Liver (tissue), 9 donors: ENCODE measurements around the gene LGR6. TPM values are rescaled to one million over a fixed set of nuclear protein-coding genes. Genes with fewer than 3 reads are reported as not detected.

Source experiments
- DNase-seq: peaks from one replicate; pipeline ENCODE4 v3.0.0-alpha.2; 2017; ENCODE audit warnings: low spot score
- H3K27ac ChIP-seq, 2 donors: one replicate each; pipeline ENCODE4 v1.7.0; 2013; ENCODE audit warnings: inconsistent platforms in 2 of 2, low read length in 2 of 2, control low read depth in 1 of 2, low read depth in 1 of 2, mild to moderate bottlenecking in 1 of 2
- H3K27me3 ChIP-seq, 4 donors: one replicate each; pipeline versions ENCODE4 v1.6.1 to v1.7.0; 2013; ENCODE audit warnings: low read length in 3 of 4, inconsistent platforms in 1 of 4, mild to moderate bottlenecking in 1 of 4, moderate library complexity in 1 of 4; ENCODE audit not compliant: control insufficient read depth in 4 of 4, insufficient read depth in 4 of 4
- H3K36me3 ChIP-seq, 4 donors: one replicate each; pipeline versions ENCODE4 v1.6.1 to v1.7.0; 2013; ENCODE audit warnings: low read length in 3 of 4, mild to moderate bottlenecking in 3 of 4, low read depth in 1 of 4, moderate library complexity in 1 of 4; ENCODE audit not compliant: control insufficient read depth in 4 of 4, insufficient read depth in 3 of 4
- H3K4me1 ChIP-seq, 4 donors: one replicate each; pipeline versions ENCODE4 v1.6.1 to v1.7.0; 2013; ENCODE audit warnings: low read length in 3 of 4, mild to moderate bottlenecking in 3 of 4, moderate library complexity in 1 of 4; ENCODE audit not compliant: control insufficient read depth in 4 of 4, insufficient read depth in 4 of 4
- H3K4me3 ChIP-seq, 3 donors: one replicate each; pipeline versions ENCODE4 v1.6.1 to v1.7.0; 2013; ENCODE audit warnings: low read length in 3 of 3, control low read depth in 1 of 3, low read depth in 1 of 3, mild to moderate bottlenecking in 1 of 3
- H3K9ac ChIP-seq, 2 donors: one replicate each; pipeline ENCODE4 v1.7.0; 2013; ENCODE audit warnings: low read length in 2 of 2, mild to moderate bottlenecking in 2 of 2, moderate library complexity in 2 of 2, control low read depth in 1 of 2, low read depth in 1 of 2
- H3K9me3 ChIP-seq, 4 donors: one replicate each; pipeline versions ENCODE4 v1.6.1 to v1.7.0; 2013; ENCODE audit warnings: low read length in 3 of 4; ENCODE audit not compliant: control insufficient read depth in 4 of 4
- ATF3 ChIP-seq: IDR thresholded peaks from 2 replicates; pipeline ENCODE4 v1.6.1; 2016; ENCODE audit warnings: antibody characterized with exemption
- CTCF ChIP-seq: fragments of 150-350 bp; IDR thresholded peaks from 2 replicates; pipeline ENCODE4 v1.5.1; 2017; ENCODE audit warnings: improper control_type of control experiment, low read depth, low read length; ENCODE audit not compliant: missing input control
- EGR1 ChIP-seq, 2 donors: IDR thresholded peaks; 2 replicates each; pipeline ENCODE4 v1.6.1; 2016 to 2018; ENCODE audit warnings: antibody characterized with exemption in 2 of 2, low read depth in 2 of 2
- FOXA1 ChIP-seq: IDR thresholded peaks from 2 replicates; pipeline ENCODE4 v1.6.1; 2016; ENCODE audit warnings: antibody characterized with exemption
- FOXA2 ChIP-seq: IDR thresholded peaks from 2 replicates; pipeline ENCODE4 v1.6.1; 2016; ENCODE audit warnings: antibody characterized with exemption
- GABPA ChIP-seq, 2 donors: IDR thresholded peaks in 1 of 2; conservative IDR thresholded peaks in 1 of 2; 2 replicates each; pipeline ENCODE4 v1.6.1; 2016; ENCODE audit warnings: antibody characterized with exemption in 2 of 2, mild to moderate bottlenecking in 1 of 2, moderate library complexity in 1 of 2
- HNF4A ChIP-seq, 2 donors: conservative IDR thresholded peaks; 2 replicates each; pipeline ENCODE4 v1.6.1; 2016; ENCODE audit warnings: antibody characterized with exemption in 2 of 2, mild to moderate bottlenecking in 2 of 2
- HNF4G ChIP-seq: IDR thresholded peaks from 2 replicates; pipeline ENCODE4 v1.6.1; 2016; ENCODE audit warnings: antibody characterized with exemption
- JUND ChIP-seq, 2 donors: IDR thresholded peaks; 2 replicates each; pipeline ENCODE4 v1.6.1; 2016; ENCODE audit warnings: antibody characterized with exemption in 2 of 2
- MAX ChIP-seq: IDR thresholded peaks from 2 replicates; pipeline ENCODE4 v1.6.1; 2016; ENCODE audit warnings: antibody characterized with exemption
- NR2F2 ChIP-seq: IDR thresholded peaks from 2 replicates; pipeline ENCODE4 v1.6.1; 2016; ENCODE audit warnings: antibody characterized with exemption
- RAD21 ChIP-seq, 2 donors: IDR thresholded peaks; 2 replicates each; pipeline ENCODE4 v1.6.1; 2016; ENCODE audit warnings: antibody characterized with exemption in 2 of 2, mild to moderate bottlenecking in 2 of 2
- REST ChIP-seq: IDR thresholded peaks from 2 replicates; pipeline ENCODE4 v1.6.1; 2016; ENCODE audit warnings: antibody characterized with exemption, mild to moderate bottlenecking
- RXRA ChIP-seq, 2 donors: IDR thresholded peaks; 2 replicates each; pipeline ENCODE4 v1.6.1; 2017 to 2018; ENCODE audit warnings: antibody characterized with exemption in 2 of 2, mild to moderate bottlenecking in 1 of 2
- SP1 ChIP-seq: IDR thresholded peaks from 2 replicates; pipeline ENCODE4 v1.6.1; 2018; ENCODE audit warnings: antibody characterized with exemption, mild to moderate bottlenecking
- YY1 ChIP-seq: IDR thresholded peaks from 2 replicates; pipeline ENCODE4 v1.6.1; 2016; ENCODE audit warnings: antibody characterized with exemption, mild to moderate bottlenecking
- WGBS: extraction: QIAGEN DNeasy Blood & Tissue Kit; methylation state at CpG from one replicate; pipeline ENCODE4 v1.1.7; 2013; 5-methylcytosine and 5-hydroxymethylcytosine counted together
- polyA plus RNA-seq, 2 donors: library from polyadenylated mRNA; stranded (reverse) in 1 of 2; unstranded in 1 of 2; fragments of 200-250 nt in 1 of 2; fragments of >200 nt in 1 of 2; fragmentation: Nextera tagmentation in 1 of 2; extraction: Ambion mirVana in 1 of 2; gene quantifications; one replicate each; pipeline versions ENCODE4 v1.2.1 to v1.2.3, GENCODE V29; 2013 to 2015
- total RNA-seq, 2 donors: library from RNA; depleted of rRNA; stranded (reverse); fragments of >200 nt; gene quantifications; one replicate each; pipeline ENCODE4 v1.2.3, GENCODE V29; 2014
- donor health status: healthy.
- donor health status: healthy.
- donor health status: healthy.
- donor health status: healthy.
- donor health status: healthy.

Gene LGR6
- total and polyA plus RNA-seq, 4 donors, result 0.05 to 1.2 (median 0.75) TPM

- H3K9ac ChIP-seq, result no peak overlapping the region
- H3K27ac ChIP-seq, result no peak overlapping the region
- 96% methylated on average over 7 of the region's 7 CpGs for WGBS
- no peak for DNase-seq
- no peaks in the 10 kb centered on the region for H3K4me1 ChIP-seq
- H3K4me3 ChIP-seq, result no peak overlapping the region
- no peaks in the 10 kb centered on the region for H3K36me3 ChIP-seq
- no peaks in the 10 kb centered on the region for H3K27me3 ChIP-seq
- TF ChIP-seq RXRA (IDR thresholded peaks at IDR 0.05), result no peak
- no peak for TF ChIP-seq MAX
- no peak for TF ChIP-seq FOXA2
- no peak for TF ChIP-seq HNF4A (conservative IDR thresholded peaks at IDR 0.05)
- TF ChIP-seq CTCF, result no peak
- no peak for TF ChIP-seq HNF4G
- TF ChIP-seq GABPA (IDR thresholded peaks at IDR 0.05 in 1 of 2, conservative IDR thresholded peaks at IDR 0.05 in 1 of 2), result no peak
- no peak for TF ChIP-seq YY1
- no peak for TF ChIP-seq EGR1 (IDR thresholded peaks at IDR 0.05; ENCODE audit: low read depth in 2 of 2)
- no peak for TF ChIP-seq FOXA1
- TF ChIP-seq JUND (IDR thresholded peaks at IDR 0.05), result no peak
- no peak for TF ChIP-seq ATF3
- no peak for TF ChIP-seq RAD21 (IDR thresholded peaks at IDR 0.05)
- no peak for TF ChIP-seq REST
- H3K9me3 ChIP-seq, result no peaks in the 10 kb centered on the region
These were observed 24.7 kb upstream of the LGR6 start for GRCh38 chr1:202168861-202169260.

- Histone ChIP-seq H3K9ac (no peak overlapping the region), H3K27ac (no peak overlapping the region), H3K36me3 (no peaks in the 10 kb centered on the region), H3K4me1 (no peaks in the 10 kb centered on the region), H3K4me3 (no peak overlapping the region), H3K27me3 (no peaks in the 10 kb centered on the region), H3K9me3 (no peaks in the 10 kb centered on the region)
- 94% methylated on average over 6 of the region's 6 CpGs for WGBS
- TF ChIP-seq FOXA2 (no peak), HNF4A (conservative IDR thresholded peaks at IDR 0.05) (no peak), SP1 (no peak), JUND (IDR thresholded peaks at IDR 0.05) (no peak), YY1 (no peak), NR2F2 (no peak), RXRA (IDR thresholded peaks at IDR 0.05) (no peak), GABPA (IDR thresholded peaks at IDR 0.05 in 1 of 2, conservative IDR thresholded peaks at IDR 0.05 in 1 of 2) (no peak)
- DNase-seq, result no peak
These were observed 22.9 kb upstream of the LGR6 start for GRCh38 chr1:202170726-202171125.
